SK-N-MC (cell line): Measurements from ENCODE around the gene MMP17.

Experiments
- DNase-seq: peaks from one replicate; pipeline ENCODE4 v3.0.0-alpha.2; 2011; ENCODE audit warnings: low read depth, low spot score
- H3K27ac ChIP-seq: fragments of 200-600 bp; sonication (generic); 2 replicates; pipeline ENCODE4 v1.5.1; 2016; ENCODE audit warnings: mixed run types
- H3K36me3 ChIP-seq: fragments of 200-600 bp; sonication (generic); 2 replicates; pipeline ENCODE4 v1.6.1; 2017; ENCODE audit warnings: antibody characterized with exemption, low read length, mixed read lengths; ENCODE audit not compliant: insufficient read depth
- H3K4me3 ChIP-seq: fragments of 200-600 bp; sonication (generic); 2 replicates; pipeline ENCODE4 v1.5.1; 2016
- H3K9ac ChIP-seq: fragments of 200-600 bp; sonication (generic); 2 replicates; pipeline ENCODE4 v1.8.0; 2017; ENCODE audit warnings: mixed run types, mixed read lengths; ENCODE audit not compliant: insufficient read length
- H3K9me3 ChIP-seq: fragments of 200-600 bp; sonication (generic); 2 replicates; pipeline ENCODE4 v1.6.1; 2017; ENCODE audit warnings: low read depth, mild to moderate bottlenecking, antibody characterized with exemption, low read length, moderate library complexity, mixed read lengths
- EZH2 ChIP-seq: fragments of 200-600 bp; sonication (generic); IDR thresholded peaks from one replicate; pipeline ENCODE4 v1.6.1; 2017; ENCODE audit warnings: antibody characterized with exemption
- FOXP2 ChIP-seq: optimal IDR thresholded peaks from 2 replicates; pipeline ENCODE3; 2011; ENCODE audit warnings: mild to moderate bottlenecking, moderate library complexity; ENCODE audit not compliant: insufficient read depth; ENCODE audit errors: extremely low read length, control extremely low read depth
- POLR2AphosphoS5 ChIP-seq: IDR thresholded peaks from 2 replicates; pipeline ENCODE4 v1.6.1; 2012; ENCODE audit warnings: mild to moderate bottlenecking, low read depth, low read length, borderline replicate concordance

MMP17 gene

DNA sequence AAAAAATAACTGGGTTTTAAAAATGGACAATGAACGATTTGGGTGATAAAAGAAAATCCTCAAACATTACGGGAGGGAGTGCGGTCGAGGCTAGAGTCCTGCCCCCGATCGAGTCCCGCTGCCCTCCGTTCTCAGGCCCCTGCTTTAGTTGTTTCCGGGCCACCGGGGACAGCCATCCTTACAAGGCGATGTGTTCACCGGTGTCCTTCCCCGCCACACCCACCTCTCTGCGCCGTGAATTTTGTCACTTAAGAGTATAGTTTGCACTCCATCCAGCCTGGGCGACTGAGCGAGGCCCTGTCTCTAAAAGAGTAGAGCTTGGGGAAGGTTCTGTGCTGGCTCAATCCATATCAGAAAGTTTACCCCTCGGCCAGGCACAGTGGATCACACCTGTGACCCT lies 69.1 kb downstream of the MMP17 start:
- no peak overlapping the region for H3K4me3 ChIP-seq
- H3K27ac ChIP-seq: no peak overlapping the region
- peaks cover 13% of the 10 kb centered on the region; the same call in 1 of the 2 replicates for H3K36me3 ChIP-seq
- no peaks in the 10 kb centered on the region for H3K9me3 ChIP-seq
- no peak overlapping the region for H3K9ac ChIP-seq
- DNase-seq: no peak
- TF ChIP-seq EZH2 (no peak), FOXP2 (no peak), POLR2AphosphoS5 (no peak)

DNA sequence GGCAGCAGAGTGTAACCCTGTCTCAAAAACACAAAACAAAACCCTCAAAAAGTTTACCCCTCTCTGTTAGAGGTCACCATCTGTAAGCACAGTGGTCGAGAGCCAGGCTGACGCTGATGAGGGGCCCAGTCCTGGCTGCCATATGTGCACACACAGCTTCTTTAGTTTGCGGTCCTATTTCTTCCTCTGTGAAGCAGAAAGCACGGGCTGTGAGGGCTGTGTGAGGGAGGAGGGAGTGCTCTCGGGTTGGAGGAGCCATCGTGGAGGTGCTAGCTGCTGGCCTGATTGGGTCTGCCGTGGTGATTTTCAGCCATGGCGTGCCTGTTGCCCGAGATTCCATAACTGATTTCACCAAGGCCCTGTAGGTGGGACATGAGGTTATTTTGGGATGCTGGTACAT lies 69.7 kb downstream of the MMP17 start:
- DNase-seq: no peak
- no peak for TF ChIP-seq EZH2
- no peak for TF ChIP-seq FOXP2
- TF ChIP-seq POLR2AphosphoS5: no peak
- Histone ChIP-seq H3K4me3 (no peak overlapping the region), H3K9ac (no peak overlapping the region), H3K27ac (no peak overlapping the region), H3K36me3 (peaks cover 13% of the 10 kb centered on the region; the same call in 1 of the 2 replicates), H3K9me3 (no peaks in the 10 kb centered on the region)

DNA sequence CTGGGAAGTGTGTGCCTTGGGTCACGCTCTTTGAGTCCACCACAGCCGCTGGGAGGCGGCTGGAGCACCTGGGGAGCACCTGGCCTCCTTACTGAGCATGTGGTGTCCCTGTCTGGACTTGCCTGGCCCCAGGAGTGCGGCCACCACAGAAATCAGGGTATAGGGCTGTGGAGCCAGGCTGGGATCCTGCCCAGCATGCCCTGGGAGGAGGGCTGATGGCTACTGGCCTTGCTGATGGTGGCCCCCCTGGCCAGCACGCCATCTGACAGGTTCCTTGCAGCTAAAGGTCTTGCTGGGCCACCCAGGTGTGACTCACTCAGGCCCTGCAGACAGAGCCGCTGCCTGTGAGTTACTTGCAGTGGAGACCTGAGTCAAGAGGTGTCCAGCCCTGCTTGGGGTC lies 72.2 kb downstream of the MMP17 start:
- Histone ChIP-seq H3K36me3 (peaks cover 13% of the 10 kb centered on the region; the same call in 1 of the 2 replicates), H3K9ac (no peak overlapping the region), H3K9me3 (no peaks in the 10 kb centered on the region), H3K27ac (no peak overlapping the region), H3K4me3 (no peak overlapping the region)
- TF ChIP-seq POLR2AphosphoS5 (no peak), EZH2 (no peak), FOXP2 (no peak)
- no peak for DNase-seq
